Osteocyte (in vitro differentiated cells): ENCODE measurements around the gene UBL4B. TPM values are rescaled to one million over a fixed set of nuclear protein-coding genes. Genes with fewer than 3 reads are reported as not detected.

ENCODE experiments used
- DNase-seq: peaks from one replicate; pipeline ENCODE4 v3.0.0; 2021; ENCODE audit warnings: mixed read lengths; ENCODE audit not compliant: unreplicated experiment; ENCODE audit errors: extremely low spot score
- H3K27ac Mint-ChIP-seq: one replicate; pipeline ENCODE4 v1.8.0; 2021; ENCODE audit warnings: mild to moderate bottlenecking, mixed read lengths; ENCODE audit not compliant: unreplicated experiment
- H3K27me3 Mint-ChIP-seq: one replicate; pipeline ENCODE4 v1.8.0; 2021; ENCODE audit warnings: mixed read lengths; ENCODE audit not compliant: unreplicated experiment
- H3K36me3 Mint-ChIP-seq: one replicate; pipeline ENCODE4 v1.8.0; 2021; ENCODE audit warnings: mixed read lengths; ENCODE audit not compliant: unreplicated experiment
- H3K4me1 Mint-ChIP-seq: one replicate; pipeline ENCODE4 v1.8.0; 2021; ENCODE audit warnings: mixed read lengths; ENCODE audit not compliant: unreplicated experiment
- H3K4me3 Mint-ChIP-seq: one replicate; pipeline ENCODE4 v1.8.0; 2021; ENCODE audit warnings: mild to moderate bottlenecking, moderate library complexity, mixed read lengths; ENCODE audit not compliant: unreplicated experiment
- H3K9me3 Mint-ChIP-seq: one replicate; pipeline ENCODE4 v1.8.0; 2021; ENCODE audit warnings: mixed read lengths; ENCODE audit not compliant: unreplicated experiment
- total RNA-seq: library from RNA; stranded (reverse); gene quantifications from 2 replicates; pipeline ENCODE4 v1.2.1, GENCODE V29; 2021
- TF ChIP-seq, protein P1 (sequence below): fragments of 200-600 bp; sonication (generic); IDR thresholded peaks from 2 replicates; pipeline ENCODE4 v1.5.0; 2021; ENCODE audit warnings: antibody characterized with exemption, mild to moderate bottlenecking, moderate library complexity

The UBL4B gene
- total RNA-seq, 1 donor from 2014 or later, result not detected

DNA sequence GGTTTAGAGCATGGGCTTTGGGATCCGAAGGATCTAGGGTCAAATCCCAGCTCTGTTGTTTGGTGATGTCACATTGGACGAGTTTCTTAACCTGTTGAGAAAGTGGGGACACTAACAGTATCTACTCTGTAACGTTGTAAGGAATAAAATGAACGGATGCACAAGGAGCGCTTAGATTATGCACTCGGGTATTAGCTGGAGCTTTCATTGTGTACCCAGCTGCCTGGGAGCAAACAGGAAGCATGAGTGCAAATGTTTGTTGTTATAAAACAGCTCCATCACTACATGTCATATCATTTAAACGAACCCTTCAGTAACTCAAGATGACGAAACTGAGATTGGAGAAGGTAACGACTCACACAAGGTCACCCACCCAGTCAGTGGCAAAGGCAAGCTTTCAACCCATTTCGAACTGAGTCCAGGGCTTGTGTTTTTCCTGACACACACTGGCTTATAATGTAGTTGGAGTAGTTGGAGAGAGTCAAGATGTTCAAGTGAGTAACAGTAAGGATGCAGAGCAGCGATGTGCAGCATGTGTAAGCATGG, 21.9 kb downstream of the UBL4B start:
- no peak overlapping the region for H3K27ac Mint-ChIP-seq
- DNase-seq, result no peak
- H3K4me3 Mint-ChIP-seq, result no peak overlapping the region
- H3K27me3 Mint-ChIP-seq, result peaks cover 53% of the 10 kb centered on the region
- H3K36me3 Mint-ChIP-seq, result no peaks in the 10 kb centered on the region
- no peaks in the 10 kb centered on the region for H3K9me3 Mint-ChIP-seq
- peaks cover 2% of the 10 kb centered on the region for H3K4me1 Mint-ChIP-seq
- TF ChIP-seq, protein P1, sequence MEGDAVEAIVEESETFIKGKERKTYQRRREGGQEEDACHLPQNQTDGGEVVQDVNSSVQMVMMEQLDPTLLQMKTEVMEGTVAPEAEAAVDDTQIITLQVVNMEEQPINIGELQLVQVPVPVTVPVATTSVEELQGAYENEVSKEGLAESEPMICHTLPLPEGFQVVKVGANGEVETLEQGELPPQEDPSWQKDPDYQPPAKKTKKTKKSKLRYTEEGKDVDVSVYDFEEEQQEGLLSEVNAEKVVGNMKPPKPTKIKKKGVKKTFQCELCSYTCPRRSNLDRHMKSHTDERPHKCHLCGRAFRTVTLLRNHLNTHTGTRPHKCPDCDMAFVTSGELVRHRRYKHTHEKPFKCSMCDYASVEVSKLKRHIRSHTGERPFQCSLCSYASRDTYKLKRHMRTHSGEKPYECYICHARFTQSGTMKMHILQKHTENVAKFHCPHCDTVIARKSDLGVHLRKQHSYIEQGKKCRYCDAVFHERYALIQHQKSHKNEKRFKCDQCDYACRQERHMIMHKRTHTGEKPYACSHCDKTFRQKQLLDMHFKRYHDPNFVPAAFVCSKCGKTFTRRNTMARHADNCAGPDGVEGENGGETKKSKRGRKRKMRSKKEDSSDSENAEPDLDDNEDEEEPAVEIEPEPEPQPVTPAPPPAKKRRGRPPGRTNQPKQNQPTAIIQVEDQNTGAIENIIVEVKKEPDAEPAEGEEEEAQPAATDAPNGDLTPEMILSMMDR, result no peak

DNA sequence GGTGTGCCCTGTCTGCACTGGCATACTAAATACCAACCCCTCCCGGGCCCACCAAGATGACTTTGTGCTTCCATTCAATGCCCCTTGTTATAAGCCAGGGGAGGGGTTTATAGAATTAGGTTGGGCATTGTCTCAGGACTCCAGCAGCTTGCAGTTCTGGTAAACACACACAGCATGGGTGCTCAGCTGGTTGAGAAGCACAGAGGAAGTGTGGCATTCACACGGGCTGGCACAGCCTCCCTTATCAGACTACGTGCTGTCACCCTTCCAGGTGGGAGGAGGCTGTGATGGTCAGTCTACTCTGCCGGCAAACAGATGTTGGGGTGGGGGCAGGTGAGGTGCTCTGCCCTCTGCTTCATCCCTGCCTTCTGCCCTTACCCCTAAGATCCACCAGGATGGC, 23.0 kb downstream of the UBL4B start:
- H3K27me3 Mint-ChIP-seq, result peaks cover 57% of the 10 kb centered on the region
- no peaks in the 10 kb centered on the region for H3K36me3 Mint-ChIP-seq
- no peaks in the 10 kb centered on the region for H3K9me3 Mint-ChIP-seq
- peaks cover 2% of the 10 kb centered on the region for H3K4me1 Mint-ChIP-seq
- TF ChIP-seq, protein P1, result no peak
- H3K27ac Mint-ChIP-seq, result no peak overlapping the region
- no peak for DNase-seq
- no peak overlapping the region for H3K4me3 Mint-ChIP-seq

DNA sequence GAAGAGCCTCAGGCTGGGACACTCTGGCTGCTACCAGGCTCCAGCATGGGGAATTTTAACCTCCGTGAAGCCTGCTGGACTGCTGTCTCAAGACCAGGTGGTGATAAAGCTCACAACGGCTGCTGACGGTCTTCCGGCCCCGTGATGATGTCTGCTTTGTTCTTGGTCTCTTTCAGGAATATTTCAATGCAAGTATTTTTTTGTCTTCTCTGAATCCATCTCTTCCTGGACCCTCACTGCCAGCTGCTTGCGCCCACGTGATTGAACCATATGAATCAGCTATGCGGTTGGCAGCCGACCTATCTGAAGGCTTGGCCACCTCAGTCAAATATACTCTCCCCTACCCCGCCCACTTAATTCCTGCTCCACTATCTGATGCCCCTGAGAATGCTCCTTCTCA, 23.4 kb downstream of the UBL4B start:
- TF ChIP-seq, protein P1, result no peak
- H3K27me3 Mint-ChIP-seq, result peaks cover 58% of the 10 kb centered on the region
- H3K36me3 Mint-ChIP-seq, result no peaks in the 10 kb centered on the region
- peaks cover 2% of the 10 kb centered on the region for H3K4me1 Mint-ChIP-seq
- H3K27ac Mint-ChIP-seq, result no peak overlapping the region
- DNase-seq, result no peak
- no peak overlapping the region for H3K4me3 Mint-ChIP-seq
- no peaks in the 10 kb centered on the region for H3K9me3 Mint-ChIP-seq

DNA sequence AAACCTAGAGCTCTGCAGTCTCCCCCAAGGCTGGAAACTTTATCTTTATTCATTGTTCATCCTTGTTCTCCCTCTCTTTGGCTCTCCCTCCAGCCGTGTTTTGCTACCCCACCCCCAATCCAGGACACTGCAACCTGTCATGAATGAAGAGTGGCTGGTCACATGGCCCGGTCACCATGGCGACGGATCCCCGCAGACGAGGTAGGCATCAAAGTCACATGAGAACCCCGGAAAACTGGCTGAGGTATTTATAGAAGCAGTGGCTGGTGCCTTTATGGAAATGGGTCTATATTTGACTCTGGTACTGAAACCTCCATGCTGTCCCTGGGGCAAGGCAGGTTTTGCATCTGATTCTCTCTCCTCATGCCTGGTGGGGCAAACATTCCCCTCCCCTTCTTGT, 24.7 kb downstream of the UBL4B start:
- TF ChIP-seq, protein P1, result no peak
- H3K27me3 Mint-ChIP-seq, result peaks cover 62% of the 10 kb centered on the region

DNA sequence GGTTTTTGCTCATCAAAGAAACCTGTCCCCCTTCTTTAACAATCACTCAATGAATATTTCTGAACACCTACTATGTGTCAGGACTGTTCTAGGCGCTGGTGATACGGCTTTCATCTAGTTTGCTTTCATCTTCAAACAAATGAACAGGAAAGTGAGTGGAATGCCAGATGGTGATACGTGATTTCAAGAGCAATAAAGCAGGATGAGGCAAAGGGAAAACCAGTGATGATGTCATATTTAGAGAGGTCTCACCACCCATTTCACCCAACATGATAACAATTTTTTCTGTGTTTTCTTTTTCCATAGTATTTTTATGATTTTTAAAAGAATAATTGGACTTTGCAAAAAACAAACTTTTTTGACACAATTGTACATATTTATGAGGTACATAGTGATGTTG, 26.7 kb downstream of the UBL4B start:
- H3K4me1 Mint-ChIP-seq, result peaks cover 2% of the 10 kb centered on the region
- no peaks in the 10 kb centered on the region for H3K36me3 Mint-ChIP-seq
- TF ChIP-seq, protein P1, result no peak
- H3K9me3 Mint-ChIP-seq, result no peaks in the 10 kb centered on the region
- H3K4me3 Mint-ChIP-seq, result no peak overlapping the region
- H3K27ac Mint-ChIP-seq, result no peak overlapping the region
- peaks cover 79% of the 10 kb centered on the region for H3K27me3 Mint-ChIP-seq
- DNase-seq, result no peak

More for the DNA sequence above, 24.7 kb downstream of the UBL4B start:
- Mint-ChIP-seq H3K4me3 (no peak overlapping the region), H3K9me3 (no peaks in the 10 kb centered on the region), H3K4me1 (peaks cover 2% of the 10 kb centered on the region), H3K36me3 (no peaks in the 10 kb centered on the region), H3K27ac (no peak overlapping the region)
- no peak for DNase-seq
